Fibroblast of lung (primary cell): ENCODE results near the gene XIRP2. TPM values are rescaled to one million over a fixed set of nuclear protein-coding genes. Genes with fewer than 3 reads are reported as not detected.

Experiments
- DNase-seq, 2 donors: peaks; one replicate each; pipeline versions ENCODE4 v3.0.0 to v3.0.0-alpha.2; 2010; ENCODE audit warnings: low read depth in 2 of 2
- H2AFZ ChIP-seq: 2 replicates; pipeline ENCODE4 v1.5.1; 2012; ENCODE audit warnings: low read length, control low read depth, inconsistent platforms
- H3K27ac ChIP-seq: 2 replicates; pipeline ENCODE4 v1.5.1; 2011; ENCODE audit warnings: low read length, control low read depth; ENCODE audit not compliant: insufficient read depth
- H3K27me3 ChIP-seq: 2 replicates; pipeline ENCODE4 v1.5.1; 2011; ENCODE audit warnings: mild to moderate bottlenecking, low read length; ENCODE audit not compliant: control insufficient read depth, insufficient read depth
- H3K36me3 ChIP-seq: 2 replicates; pipeline ENCODE4 v1.5.1; 2011; ENCODE audit warnings: low read length; ENCODE audit not compliant: control insufficient read depth, insufficient read depth
- H3K4me1 ChIP-seq: 2 replicates; pipeline ENCODE4 v1.5.1; 2011; ENCODE audit warnings: low read length; ENCODE audit not compliant: control insufficient read depth, insufficient read depth; ENCODE audit errors: extremely low read depth
- H3K4me2 ChIP-seq: 2 replicates; pipeline ENCODE4 v1.5.1; 2011; ENCODE audit warnings: low read length, control low read depth; ENCODE audit not compliant: insufficient read depth; ENCODE audit errors: extremely low read depth
- H3K4me3 ChIP-seq, 4 experiments: fragments of 200-600 bp in 1 of 4; sonication (generic) in 1 of 4; replicated peaks in 1 of 4; 2 replicates each; pipeline ENCODE4 v1.5.1; 2011 to 2016; ENCODE audit warnings: low read length in 4 of 4, low read depth in 3 of 4, mild to moderate bottlenecking in 3 of 4, control low read depth in 2 of 4, inconsistent platforms in 1 of 4, mixed read lengths in 1 of 4; ENCODE audit not compliant: insufficient read depth in 1 of 4; ENCODE audit errors: control extremely low read depth in 1 of 4
- H3K79me2 ChIP-seq: 2 replicates; pipeline ENCODE4 v1.5.1; 2012; ENCODE audit warnings: mild to moderate bottlenecking, low read length, inconsistent platforms; ENCODE audit not compliant: control insufficient read depth, insufficient read depth
- H3K9ac ChIP-seq: 2 replicates; pipeline ENCODE4 v1.5.1; 2011; ENCODE audit warnings: mild to moderate bottlenecking, low read length, control low read depth; ENCODE audit not compliant: insufficient read depth
- H3K9me3 ChIP-seq: 2 replicates; pipeline ENCODE4 v1.5.1; 2012; ENCODE audit warnings: low read depth, low read length; ENCODE audit not compliant: control insufficient read depth, insufficient read depth
- H4K20me1 ChIP-seq: 2 replicates; pipeline ENCODE4 v1.5.1; 2011; ENCODE audit warnings: low read length; ENCODE audit not compliant: control insufficient read depth, insufficient read depth; ENCODE audit errors: extremely low read depth
- EZH2 ChIP-seq: IDR thresholded peaks from 2 replicates; pipeline ENCODE4 v1.5.1; 2012; ENCODE audit warnings: low read length, control low read depth, mild to moderate bottlenecking; ENCODE audit errors: missing control alignments
- polyA plus RNA-seq, 2 donors: library from polyadenylated mRNA; depleted of rRNA in 1 of 2; stranded (reverse) in 1 of 2; unstranded in 1 of 2; fragments of >200 nt; gene quantifications; 2 replicates each; pipeline ENCODE4 v1.2.1, GENCODE V29; 2011 to 2012; ENCODE audit warnings: missing spikeins in 1 of 2
- total RNA-seq: library from RNA; depleted of rRNA; stranded (reverse); fragments of >200 nt; gene quantifications from 2 replicates; pipeline ENCODE4 v1.2.1, GENCODE V29; 2014
- TF ChIP-seq, protein P1 (sequence below), 2 donors: IDR thresholded peaks in 1 of 2; conservative IDR thresholded peaks in 1 of 2; 1 replicate in 1 of 2; 2 replicates in 1 of 2; pipeline ENCODE4 v1.5.1; 2011 to 2012; ENCODE audit warnings: low read length in 2 of 2, control low read depth in 1 of 2, inconsistent platforms in 1 of 2, low read depth in 1 of 2, mild to moderate bottlenecking in 1 of 2

Gene XIRP2
- total and polyA plus RNA-seq, 2 donors (not counting 1 experiment from before 2014, with no cell fraction given) = 1.1 to 2.0 TPM

DNA sequence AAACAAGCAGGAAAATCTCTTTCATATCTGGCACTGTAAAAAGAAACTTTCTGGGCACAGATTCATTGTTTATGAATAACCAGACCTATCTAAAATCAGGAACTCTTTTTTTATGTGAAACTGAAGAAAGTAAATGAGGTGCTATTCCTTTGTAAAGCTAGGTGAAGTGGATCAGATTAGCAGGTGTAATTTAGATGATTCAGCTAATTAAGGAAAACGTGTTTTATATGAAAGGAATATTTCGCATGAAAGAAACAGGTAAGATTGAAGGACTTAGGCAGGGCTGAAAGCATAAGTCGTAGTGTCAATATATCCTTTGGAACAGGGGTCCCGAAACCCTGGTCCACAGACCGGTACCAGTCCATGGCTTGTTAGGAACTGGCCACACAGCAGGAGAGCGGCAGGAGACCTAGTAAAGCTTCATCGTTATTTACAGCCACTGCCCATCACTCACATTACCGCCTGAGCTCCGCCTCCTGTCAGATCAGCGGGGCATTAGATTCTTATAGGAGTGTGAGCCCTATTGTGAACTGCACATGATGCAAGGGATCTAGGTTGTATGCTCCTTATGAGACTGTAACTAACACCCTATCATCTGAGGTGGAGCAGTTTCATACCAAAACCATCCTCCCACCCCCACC is 20.3 kb upstream of the XIRP2 start:
- Histone ChIP-seq H3K4me1 (no peaks in the 10 kb centered on the region), H3K27me3 (no peaks in the 10 kb centered on the region), H3K36me3 (no peaks in the 10 kb centered on the region), H3K9me3 (no peaks in the 10 kb centered on the region), H3K27ac (no peak overlapping the region), H2AFZ (no peak overlapping the region), H3K4me3 (no peak overlapping the region), H3K4me2 (no peak overlapping the region), H3K9ac (no peak overlapping the region), H4K20me1 (no peaks in the 10 kb centered on the region), H3K79me2 (no peaks in the 10 kb centered on the region)
- no peak for DNase-seq
- no peak for TF ChIP-seq EZH2
- TF ChIP-seq, protein P1, sequence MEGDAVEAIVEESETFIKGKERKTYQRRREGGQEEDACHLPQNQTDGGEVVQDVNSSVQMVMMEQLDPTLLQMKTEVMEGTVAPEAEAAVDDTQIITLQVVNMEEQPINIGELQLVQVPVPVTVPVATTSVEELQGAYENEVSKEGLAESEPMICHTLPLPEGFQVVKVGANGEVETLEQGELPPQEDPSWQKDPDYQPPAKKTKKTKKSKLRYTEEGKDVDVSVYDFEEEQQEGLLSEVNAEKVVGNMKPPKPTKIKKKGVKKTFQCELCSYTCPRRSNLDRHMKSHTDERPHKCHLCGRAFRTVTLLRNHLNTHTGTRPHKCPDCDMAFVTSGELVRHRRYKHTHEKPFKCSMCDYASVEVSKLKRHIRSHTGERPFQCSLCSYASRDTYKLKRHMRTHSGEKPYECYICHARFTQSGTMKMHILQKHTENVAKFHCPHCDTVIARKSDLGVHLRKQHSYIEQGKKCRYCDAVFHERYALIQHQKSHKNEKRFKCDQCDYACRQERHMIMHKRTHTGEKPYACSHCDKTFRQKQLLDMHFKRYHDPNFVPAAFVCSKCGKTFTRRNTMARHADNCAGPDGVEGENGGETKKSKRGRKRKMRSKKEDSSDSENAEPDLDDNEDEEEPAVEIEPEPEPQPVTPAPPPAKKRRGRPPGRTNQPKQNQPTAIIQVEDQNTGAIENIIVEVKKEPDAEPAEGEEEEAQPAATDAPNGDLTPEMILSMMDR (conservative IDR thresholded peaks at IDR 0.05 in 1 of 2, IDR thresholded peaks at IDR 0.05 in 1 of 2; ENCODE audit: low read depth in 1 of 2, low read length in 2 of 2) = no peak

DNA sequence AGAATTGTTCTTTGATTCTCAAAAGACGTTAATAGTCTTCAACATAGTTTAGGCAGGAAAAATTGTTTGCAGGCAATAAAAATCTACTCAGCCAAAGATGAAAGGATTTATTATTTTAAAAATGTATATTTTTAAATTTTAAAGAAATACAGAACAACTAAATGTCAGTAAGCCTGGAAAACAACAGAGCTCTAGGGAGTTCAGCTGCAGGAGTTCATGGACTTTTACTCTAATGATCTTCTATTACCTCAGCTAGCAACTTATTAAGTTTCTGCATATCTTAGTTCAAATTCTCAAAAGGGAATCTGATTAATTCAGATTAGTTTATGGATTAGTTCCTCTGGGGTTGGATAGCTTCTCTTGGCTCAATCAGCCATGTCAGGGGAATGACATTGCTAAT is 17.9 kb upstream of the XIRP2 start:
- Histone ChIP-seq H3K4me2 (no peak overlapping the region), H3K27me3 (no peaks in the 10 kb centered on the region), H3K9me3 (no peaks in the 10 kb centered on the region), H4K20me1 (no peaks in the 10 kb centered on the region), H3K4me3 (no peak overlapping the region), H3K27ac (no peak overlapping the region), H3K9ac (no peak overlapping the region), H3K79me2 (no peaks in the 10 kb centered on the region), H3K36me3 (no peaks in the 10 kb centered on the region), H3K4me1 (no peaks in the 10 kb centered on the region), H2AFZ (no peak overlapping the region)
- TF ChIP-seq EZH2 = no peak
- TF ChIP-seq, protein P1 (conservative IDR thresholded peaks at IDR 0.05 in 1 of 2, IDR thresholded peaks at IDR 0.05 in 1 of 2; ENCODE audit: low read depth in 1 of 2, low read length in 2 of 2) = no peak
- no peak for DNase-seq

DNA sequence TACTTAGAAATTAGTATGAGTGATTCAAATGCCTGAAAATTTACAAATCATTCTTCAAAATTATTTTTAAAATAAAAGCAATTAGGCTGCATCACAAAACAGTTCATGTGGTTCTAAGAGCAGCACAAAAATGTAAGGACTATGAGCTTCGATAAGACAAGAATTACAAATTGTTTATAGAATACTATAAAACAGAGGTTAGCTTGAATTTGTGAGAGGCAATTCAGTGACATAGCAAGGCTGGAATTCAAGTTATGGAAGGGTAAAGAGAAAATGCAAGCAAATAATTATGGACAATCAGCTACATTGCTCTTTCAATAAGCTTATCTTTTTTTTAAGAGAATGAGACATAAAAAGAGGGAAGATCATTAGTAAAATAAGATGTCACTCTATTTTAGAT is 7.1 kb upstream of the XIRP2 start:
- H3K4me3 ChIP-seq = no peak overlapping the region
- H4K20me1 ChIP-seq = no peaks in the 10 kb centered on the region
- H2AFZ ChIP-seq = no peak overlapping the region
- peak overlapping the region; percentile 8 for H3K4me2 ChIP-seq
- no peaks in the 10 kb centered on the region for H3K36me3 ChIP-seq
- H3K27me3 ChIP-seq = no peaks in the 10 kb centered on the region
- H3K79me2 ChIP-seq = no peaks in the 10 kb centered on the region
- TF ChIP-seq EZH2 = no peak
- TF ChIP-seq, protein P1 (conservative IDR thresholded peaks at IDR 0.05 in 1 of 2, IDR thresholded peaks at IDR 0.05 in 1 of 2; ENCODE audit: low read depth in 1 of 2, low read length in 2 of 2) = no peak
- peak; percentile 28 to 42 for DNase-seq
- no peak overlapping the region for H3K27ac ChIP-seq
- no peaks in the 10 kb centered on the region for H3K9me3 ChIP-seq
- no peak overlapping the region for H3K9ac ChIP-seq
- no peaks in the 10 kb centered on the region for H3K4me1 ChIP-seq
